ENCODE results near the gene METTL2A.
"Not testable (repeated sequence)": the region's sequence is repeated elsewhere in the genome, so short reads cannot be mapped to it uniquely, and the experiment has no call there.

METTL2A gene

GRCh38 chr17:62456016-62456415 lies 32.3 kb downstream of the METTL2A start:
- Histone ChIP-seq H3K4me3 (ENCODE audit: low read depth, low read length) (no peak overlapping the region), H3K27ac (no peak overlapping the region), H3K9me3 (ENCODE audit: severe bottlenecking) (no peaks in the 10 kb centered on the region), H3K27me3 (ENCODE audit: insufficient read depth, low read depth, severe bottlenecking) (no peaks in the 10 kb centered on the region), H3K36me3 (no peaks in the 10 kb centered on the region)
- no peak for DNase-seq
- no peak for TF ChIP-seq CTCF (IDR thresholded peaks at IDR 0.05; ENCODE audit: low read depth, low read length)

GRCh38 chr17:62458483-62458882 lies 34.8 kb downstream of the METTL2A start:
- not testable (repeated sequence) for H3K9me3 ChIP-seq (ENCODE audit: severe bottlenecking); DNase-seq; H3K4me3 ChIP-seq (ENCODE audit: low read depth, low read length); H3K27ac ChIP-seq; H3K27me3 ChIP-seq (ENCODE audit: insufficient read depth, low read depth, severe bottlenecking); H3K36me3 ChIP-seq

- not testable (repeated sequence) for H3K9me3 ChIP-seq (ENCODE audit: severe bottlenecking); H3K27me3 ChIP-seq (ENCODE audit: insufficient read depth, low read depth, severe bottlenecking); DNase-seq; H3K4me3 ChIP-seq (ENCODE audit: low read depth, low read length); H3K36me3 ChIP-seq; H3K27ac ChIP-seq
Measured at GRCh38 chr17:62464422-62464821, 40.7 kb downstream of the METTL2A start.

- DNase-seq; H3K9me3 ChIP-seq (ENCODE audit: severe bottlenecking); H3K27me3 ChIP-seq (ENCODE audit: insufficient read depth, low read depth, severe bottlenecking); H3K36me3 ChIP-seq; H3K27ac ChIP-seq; H3K4me3 ChIP-seq (ENCODE audit: low read depth, low read length): not testable (repeated sequence)
Measured at GRCh38 chr17:62465271-62465670, 41.6 kb downstream of the METTL2A start.

GRCh38 chr17:62470666-62471379 lies 47.1 kb downstream of the METTL2A start:
- H3K27me3 ChIP-seq (ENCODE audit: insufficient read depth, low read depth, severe bottlenecking); H3K4me3 ChIP-seq (ENCODE audit: low read depth, low read length); H3K27ac ChIP-seq; H3K36me3 ChIP-seq; H3K9me3 ChIP-seq (ENCODE audit: severe bottlenecking): not testable (repeated sequence)
- peak; percentile 59 for DNase-seq

- not testable (repeated sequence) for H3K27ac ChIP-seq; H3K9me3 ChIP-seq (ENCODE audit: severe bottlenecking)
Measured at GRCh38 chr17:62471380-62471880, 47.7 kb downstream of the METTL2A start.

GRCh38 chr17:62473030-62473982 lies 49.6 kb downstream of the METTL2A start:
- not testable (repeated sequence) for H3K36me3 ChIP-seq

More at GRCh38 chr17:62471380-62471880, 47.7 kb downstream of the METTL2A start:
- not testable (repeated sequence) for H3K27me3 ChIP-seq (ENCODE audit: insufficient read depth, low read depth, severe bottlenecking); DNase-seq; H3K36me3 ChIP-seq; H3K4me3 ChIP-seq (ENCODE audit: low read depth, low read length)

GRCh38 chr17:62477111-62477510 lies 53.4 kb downstream of the METTL2A start:
- H3K27me3 ChIP-seq (ENCODE audit: insufficient read depth, low read depth, severe bottlenecking); H3K9me3 ChIP-seq (ENCODE audit: severe bottlenecking); H3K36me3 ChIP-seq; DNase-seq; H3K4me3 ChIP-seq (ENCODE audit: low read depth, low read length); H3K27ac ChIP-seq: not testable (repeated sequence)

More at GRCh38 chr17:62473030-62473982, 49.6 kb downstream of the METTL2A start:
- H3K4me3 ChIP-seq (ENCODE audit: low read depth, low read length); DNase-seq; H3K27me3 ChIP-seq (ENCODE audit: insufficient read depth, low read depth, severe bottlenecking); H3K9me3 ChIP-seq (ENCODE audit: severe bottlenecking); H3K27ac ChIP-seq: not testable (repeated sequence)

GRCh38 chr17:62477718-62478408 lies 54.2 kb downstream of the METTL2A start:
- H3K36me3 ChIP-seq = peaks cover 14% of the 10 kb centered on the region
- H3K4me3 ChIP-seq (ENCODE audit: low read depth, low read length) = peak overlapping the region; percentile 67
- DNase-seq = peak; percentile 71
- not testable (repeated sequence) for H3K9me3 ChIP-seq (ENCODE audit: severe bottlenecking); H3K27me3 ChIP-seq (ENCODE audit: insufficient read depth, low read depth, severe bottlenecking)
- H3K27ac ChIP-seq = peak overlapping the region; percentile 67

All from WERI-Rb-1 (cell line).